ACC112 (cell line): Measurements from ENCODE around the gene BRINP1.

ENCODE experiments used
- H2AFZ ChIP-seq: fragments of 200-600 bp; sonication (generic); one replicate; pipeline ENCODE4 v1.6.0; 2017; ENCODE audit warnings: antibody characterized with exemption, low read length; ENCODE audit not compliant: unreplicated experiment
- H3K27ac ChIP-seq: fragments of 200-600 bp; sonication (generic); 2 replicates; pipeline ENCODE4 v1.5.1; 2014; ENCODE audit warnings: low read depth, mild to moderate bottlenecking, antibody characterized with exemption, low read length, moderate library complexity
- H3K27me3 ChIP-seq: fragments of 200-600 bp; sonication (generic); 2 replicates; pipeline ENCODE4 v1.6.1; 2014; ENCODE audit warnings: mild to moderate bottlenecking, antibody characterized with exemption, low read length, moderate library complexity, mixed read lengths; ENCODE audit not compliant: insufficient read depth
- H3K36me3 ChIP-seq: fragments of 200-600 bp; sonication (generic); 2 replicates; pipeline ENCODE4 v1.6.1; 2016; ENCODE audit warnings: mild to moderate bottlenecking, antibody characterized with exemption, low read length, moderate library complexity, mixed read lengths; ENCODE audit not compliant: insufficient read depth
- H3K4me1 ChIP-seq: fragments of 200-600 bp; sonication (generic); one replicate; pipeline ENCODE4 v1.6.1; 2016; ENCODE audit warnings: low read length, mixed read lengths; ENCODE audit not compliant: insufficient read depth, unreplicated experiment, control insufficient read depth
- H3K4me3 ChIP-seq: fragments of 200-600 bp; sonication (generic); 2 replicates; pipeline ENCODE4 v1.5.1; 2014; ENCODE audit warnings: mild to moderate bottlenecking, low read depth, low read length
- H3K79me2 ChIP-seq: fragments of 200-600 bp; sonication (generic); one replicate; pipeline ENCODE4 v1.6.0; 2016; ENCODE audit warnings: low read length; ENCODE audit not compliant: control insufficient read depth, unreplicated experiment, insufficient read depth

BRINP1 gene

GRCh38 chr9:119250730-119251129 is 118.5 kb downstream of the BRINP1 start:
- H3K36me3 ChIP-seq, result no peaks in the 10 kb centered on the region
- no peaks in the 10 kb centered on the region for H3K79me2 ChIP-seq
- H3K4me3 ChIP-seq, result no peak overlapping the region

DNA sequence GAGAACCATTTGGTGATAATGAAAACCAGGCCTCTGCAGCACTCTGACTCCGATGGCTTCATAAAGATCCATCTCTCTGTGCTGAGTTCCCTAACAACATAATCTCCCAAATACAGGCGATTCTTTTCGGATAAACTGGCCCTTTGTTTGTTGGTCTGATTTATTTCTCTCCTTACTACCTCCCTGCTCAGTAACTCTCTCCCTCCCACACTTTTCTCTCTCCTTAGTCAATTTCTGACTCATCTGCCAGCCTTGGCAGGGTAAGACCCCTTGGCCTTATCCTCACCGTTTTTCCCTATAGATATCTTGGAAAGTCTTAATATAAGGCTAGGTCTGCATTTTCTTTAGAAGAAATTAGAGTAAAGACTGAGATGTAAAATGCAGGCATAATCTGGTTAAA is 128.7 kb downstream of the BRINP1 start:
- Histone ChIP-seq H3K4me1 (no peaks in the 10 kb centered on the region), H3K27me3 (no peaks in the 10 kb centered on the region), H3K4me3 (no peak overlapping the region), H3K79me2 (no peaks in the 10 kb centered on the region), H3K36me3 (no peaks in the 10 kb centered on the region), H2AFZ (no peak overlapping the region), H3K27ac (no peak overlapping the region)

More at GRCh38 chr9:119250730-119251129, 118.5 kb downstream of the BRINP1 start:
- H3K27me3 ChIP-seq, result no peaks in the 10 kb centered on the region
- no peaks in the 10 kb centered on the region for H3K4me1 ChIP-seq
- no peak overlapping the region for H3K27ac ChIP-seq
- no peak overlapping the region for H2AFZ ChIP-seq

DNA sequence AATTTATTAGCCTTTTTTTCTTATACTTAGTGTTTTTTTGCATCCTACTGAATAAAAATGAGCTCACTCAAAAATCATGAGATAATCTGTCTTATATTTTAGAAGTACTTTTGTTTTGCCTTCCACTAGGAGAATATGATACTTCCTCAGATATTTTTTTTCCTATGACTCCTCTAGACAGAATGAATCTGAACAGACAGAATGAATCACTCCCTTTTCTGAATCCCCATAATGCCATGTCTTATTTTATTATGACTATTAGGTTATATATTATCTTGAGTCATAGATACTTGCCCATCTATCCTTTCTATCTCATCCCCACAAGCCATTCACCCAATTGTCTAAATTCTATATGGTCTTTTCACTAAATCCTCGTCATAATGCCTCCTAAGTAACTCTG is 134.6 kb downstream of the BRINP1 start:
- Histone ChIP-seq H3K27me3 (no peaks in the 10 kb centered on the region), H2AFZ (no peak overlapping the region), H3K79me2 (no peaks in the 10 kb centered on the region), H3K4me1 (no peaks in the 10 kb centered on the region), H3K36me3 (no peaks in the 10 kb centered on the region), H3K27ac (no peak overlapping the region), H3K4me3 (no peak overlapping the region)

- no peak overlapping the region for H2AFZ ChIP-seq
- no peaks in the 10 kb centered on the region for H3K27me3 ChIP-seq
- no peaks in the 10 kb centered on the region for H3K4me1 ChIP-seq
- H3K79me2 ChIP-seq, result no peaks in the 10 kb centered on the region
- no peak overlapping the region for H3K27ac ChIP-seq
- H3K36me3 ChIP-seq, result no peaks in the 10 kb centered on the region
- no peak overlapping the region for H3K4me3 ChIP-seq
Observed at GRCh38 chr9:119227422-119227821, 141.8 kb downstream of the BRINP1 start.

GRCh38 chr9:119224431-119224830 is 144.8 kb downstream of the BRINP1 start:
- H3K4me1 ChIP-seq, result no peaks in the 10 kb centered on the region
- H3K27me3 ChIP-seq, result no peaks in the 10 kb centered on the region
- no peaks in the 10 kb centered on the region for H3K79me2 ChIP-seq
- H3K4me3 ChIP-seq, result no peak overlapping the region
- H3K36me3 ChIP-seq, result no peaks in the 10 kb centered on the region
- no peak overlapping the region for H2AFZ ChIP-seq
- H3K27ac ChIP-seq, result no peak overlapping the region

DNA sequence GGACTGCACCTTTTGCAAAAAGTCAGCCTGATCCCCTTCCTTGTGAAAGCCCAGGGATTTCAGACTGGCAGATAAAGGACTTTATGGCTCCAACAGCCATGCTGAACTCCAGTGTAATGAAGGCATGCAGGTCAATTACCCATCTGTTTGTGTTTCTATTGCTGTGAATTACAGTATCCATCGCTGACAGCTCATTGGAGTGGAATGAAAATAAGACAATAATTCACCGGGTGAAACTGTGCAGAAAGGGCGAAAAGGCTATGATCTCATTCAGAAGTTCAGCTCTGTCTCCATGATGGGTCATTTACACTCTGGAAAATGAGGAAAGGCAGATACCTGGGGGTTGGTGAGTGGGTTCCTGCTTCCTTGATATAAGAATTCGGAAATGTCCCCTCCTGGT is 148.0 kb downstream of the BRINP1 start:
- H3K4me1 ChIP-seq, result no peaks in the 10 kb centered on the region
- H3K4me3 ChIP-seq, result no peak overlapping the region
- no peaks in the 10 kb centered on the region for H3K36me3 ChIP-seq
- no peaks in the 10 kb centered on the region for H3K27me3 ChIP-seq
- no peak overlapping the region for H2AFZ ChIP-seq
- H3K27ac ChIP-seq, result no peak overlapping the region
- H3K79me2 ChIP-seq, result no peaks in the 10 kb centered on the region

- H3K4me1 ChIP-seq, result no peaks in the 10 kb centered on the region
- no peaks in the 10 kb centered on the region for H3K36me3 ChIP-seq
- no peak overlapping the region for H2AFZ ChIP-seq
- H3K4me3 ChIP-seq, result no peak overlapping the region
- H3K27ac ChIP-seq, result no peak overlapping the region
- no peaks in the 10 kb centered on the region for H3K27me3 ChIP-seq
- no peaks in the 10 kb centered on the region for H3K79me2 ChIP-seq
Observed at GRCh38 chr9:119218293-119218692, 150.9 kb downstream of the BRINP1 start.

GRCh38 chr9:119216651-119217331 is 152.4 kb downstream of the BRINP1 start:
- Histone ChIP-seq H3K4me1 (no peaks in the 10 kb centered on the region), H3K27me3 (no peaks in the 10 kb centered on the region), H3K36me3 (no peaks in the 10 kb centered on the region), H3K79me2 (no peaks in the 10 kb centered on the region), H3K27ac (no peak overlapping the region), H3K4me3 (no peak overlapping the region), H2AFZ (no peak overlapping the region)

GRCh38 chr9:119215651-119216050 is 153.6 kb downstream of the BRINP1 start:
- H3K79me2 ChIP-seq, result no peaks in the 10 kb centered on the region
- no peak overlapping the region for H3K4me3 ChIP-seq
- no peak overlapping the region for H2AFZ ChIP-seq
- H3K4me1 ChIP-seq, result no peaks in the 10 kb centered on the region
- H3K36me3 ChIP-seq, result no peaks in the 10 kb centered on the region
- H3K27me3 ChIP-seq, result no peaks in the 10 kb centered on the region
- no peak overlapping the region for H3K27ac ChIP-seq

GRCh38 chr9:119213471-119213870 is 155.8 kb downstream of the BRINP1 start:
- H3K27ac ChIP-seq, result no peak overlapping the region

GRCh38 chr9:119197893-119198607 is 171.2 kb downstream of the BRINP1 start:
- Histone ChIP-seq H3K4me3 (no peak overlapping the region), H3K79me2 (no peaks in the 10 kb centered on the region), H3K36me3 (no peaks in the 10 kb centered on the region), H2AFZ (no peak overlapping the region), H3K27ac (no peak overlapping the region), H3K27me3 (no peaks in the 10 kb centered on the region), H3K4me1 (no peaks in the 10 kb centered on the region)

More at GRCh38 chr9:119213471-119213870, 155.8 kb downstream of the BRINP1 start:
- Histone ChIP-seq H3K4me1 (no peaks in the 10 kb centered on the region), H3K36me3 (no peaks in the 10 kb centered on the region), H3K4me3 (no peak overlapping the region), H3K27me3 (no peaks in the 10 kb centered on the region), H2AFZ (no peak overlapping the region), H3K79me2 (no peaks in the 10 kb centered on the region)
